GM23338 (cell line): Measurements from ENCODE around the gene FBN3. TPM values are rescaled to one million over a fixed set of nuclear protein-coding genes. Genes with fewer than 3 reads are reported as not detected.

ENCODE experiments used
- ATAC-seq: fragments of 200-7000 bp; cut with Tn5 transposase; 3 replicates; pipeline ENCODE4 v1.9.1; 2020
- DNase-seq: peaks from one replicate; pipeline ENCODE4 v3.0.0-alpha.2; 2015; ENCODE audit warnings: low spot score
- H2AFZ ChIP-seq: fragments of 200-600 bp; sonication (generic); 2 replicates; pipeline ENCODE4 v1.8.0; 2016; ENCODE audit warnings: antibody characterized with exemption, mild to moderate bottlenecking, moderate library complexity
- H3F3A ChIP-seq: fragments of 200-600 bp; sonication (generic); replicated peaks from 2 replicates; pipeline ENCODE4 v1.8.0; 2017; ENCODE audit warnings: antibody characterized with exemption, mixed run types, low read depth
- H3K27ac ChIP-seq: fragments of 200-600 bp; sonication (generic); 2 replicates; pipeline ENCODE4 v1.6.1; 2016; ENCODE audit warnings: low read depth
- H3K27me3 ChIP-seq: fragments of 200-600 bp; sonication (generic); 2 replicates; pipeline ENCODE4 v1.8.0; 2016; ENCODE audit warnings: mild to moderate bottlenecking, mixed run types, moderate library complexity; ENCODE audit not compliant: insufficient read depth
- H3K36me3 ChIP-seq: fragments of 200-600 bp; sonication (generic); 2 replicates; pipeline ENCODE4 v1.8.0; 2016; ENCODE audit warnings: mild to moderate bottlenecking; ENCODE audit not compliant: insufficient read depth
- H3K4me1 ChIP-seq: fragments of 200-600 bp; sonication (generic); 2 replicates; pipeline ENCODE4 v1.8.0; 2016; ENCODE audit warnings: mild to moderate bottlenecking, moderate library complexity; ENCODE audit not compliant: insufficient read depth
- H3K4me2 ChIP-seq: fragments of 200-600 bp; sonication (generic); 2 replicates; pipeline ENCODE4 v1.7.1; 2017; ENCODE audit warnings: mixed run types
- H3K4me3 ChIP-seq: fragments of 200-600 bp; sonication (generic); 2 replicates; pipeline ENCODE4 v1.6.1; 2016; ENCODE audit warnings: mixed run types
- H3K79me2 ChIP-seq: fragments of 200-600 bp; sonication (generic); replicated peaks from 2 replicates; pipeline ENCODE4 v1.8.0; 2017; ENCODE audit warnings: mild to moderate bottlenecking; ENCODE audit not compliant: insufficient read depth
- H3K9me2 ChIP-seq: fragments of 200-600 bp; sonication (generic); 2 replicates; pipeline ENCODE4 v1.8.0; 2017; ENCODE audit not compliant: insufficient read depth
- H4K20me1 ChIP-seq: fragments of 200-600 bp; sonication (generic); replicated peaks from 2 replicates; pipeline ENCODE4 v1.8.0; 2017; ENCODE audit warnings: mild to moderate bottlenecking; ENCODE audit not compliant: insufficient read depth
- H3K27ac Mint-ChIP-seq: 2 replicates; pipeline ENCODE4 v1.8.0; 2020; ENCODE audit warnings: inconsistent platforms, mild to moderate bottlenecking, moderate library complexity, mixed read lengths
- H3K27me3 Mint-ChIP-seq: 3 replicates; pipeline ENCODE4 v1.8.0; 2022; ENCODE audit warnings: low read depth, mild to moderate bottlenecking, moderate library complexity, mixed read lengths, inconsistent platforms; ENCODE audit not compliant: insufficient read depth, poor library complexity
- H3K36me3 Mint-ChIP-seq: 3 replicates; pipeline ENCODE4 v1.8.0; 2021; ENCODE audit warnings: low read depth, mild to moderate bottlenecking, inconsistent platforms, moderate library complexity, mixed read lengths
- H3K4me1 Mint-ChIP-seq: 3 replicates; pipeline ENCODE4 v1.8.0; 2020; ENCODE audit warnings: mild to moderate bottlenecking, inconsistent platforms, mixed read lengths
- H3K4me3 Mint-ChIP-seq: 3 replicates; pipeline ENCODE4 v1.8.0; 2021; ENCODE audit warnings: moderate library complexity, mild to moderate bottlenecking, inconsistent platforms, mixed read lengths
- H3K9me3 Mint-ChIP-seq: 3 replicates; pipeline ENCODE4 v1.8.0; 2020; ENCODE audit warnings: moderate library complexity, mild to moderate bottlenecking, inconsistent platforms, mixed read lengths
- CREB1 ChIP-seq: fragments of 250-450 bp; sonication (Bioruptor Pico); IDR thresholded peaks from 2 replicates; pipeline ENCODE4 v1.5.0; 2020; ENCODE audit warnings: low read depth, mild to moderate bottlenecking, moderate library complexity
- EZH2 ChIP-seq: fragments of 200-600 bp; sonication (generic); IDR thresholded peaks from one replicate; pipeline ENCODE4 v1.8.0; 2017; ENCODE audit warnings: antibody characterized with exemption, mild to moderate bottlenecking, low read depth; ENCODE audit not compliant: unreplicated experiment
- JUNB ChIP-seq: IDR thresholded peaks from one replicate; pipeline ENCODE4 v1.6.1; 2016; ENCODE audit warnings: antibody characterized with exemption; ENCODE audit not compliant: unreplicated experiment
- NANOG ChIP-seq: IDR thresholded peaks from 2 replicates; pipeline ENCODE4 v1.6.1; 2016; ENCODE audit warnings: antibody characterized with exemption, borderline replicate concordance
- POLR2AphosphoS5 ChIP-seq: IDR thresholded peaks from 2 replicates; pipeline ENCODE4 v1.6.1; 2016; ENCODE audit warnings: antibody characterized with exemption, low read depth
- ZNF114 ChIP-seq: fragments of 250-450 bp; sonication (Bioruptor Pico); IDR thresholded peaks from 2 replicates; pipeline ENCODE4 v1.5.0; 2020; ENCODE audit warnings: mild to moderate bottlenecking, moderate library complexity
- polyA plus RNA-seq: library from polyadenylated mRNA; unstranded; fragments of >200 nt; fragmentation: Nextera tagmentation; extraction: Ambion mirVana; gene quantifications from 2 replicates; pipeline ENCODE4 v1.2.1, GENCODE V29; 2016
- total RNA-seq: library from RNA; depleted of rRNA; stranded (reverse); fragments of >200 nt; shearing (Covaris generic); gene quantifications from 2 replicates; pipeline ENCODE4 v1.2.3, GENCODE V29; 2014
- TF ChIP-seq, protein P1 (sequence below): fragments of 250-450 bp; sonication (Bioruptor Pico); IDR thresholded peaks from 2 replicates; pipeline ENCODE4 v1.5.0; 2020; ENCODE audit warnings: mild to moderate bottlenecking, moderate library complexity
- TF ChIP-seq, protein P2 (sequence below), 2 experiments: fragments of 200-600 bp in 1 of 2; sonication (generic) in 1 of 2; conservative IDR thresholded peaks; 2 replicates each; pipeline versions ENCODE4 v1.5.1 to v1.6.1; 2016 to 2017; ENCODE audit warnings: antibody characterized with exemption in 2 of 2, low read depth in 2 of 2, mild to moderate bottlenecking in 2 of 2, moderate library complexity in 1 of 2

Gene FBN3
- total and polyA plus RNA-seq, 2 experiments from 2014 or later = 8.5 to 54.5 TPM

DNA sequence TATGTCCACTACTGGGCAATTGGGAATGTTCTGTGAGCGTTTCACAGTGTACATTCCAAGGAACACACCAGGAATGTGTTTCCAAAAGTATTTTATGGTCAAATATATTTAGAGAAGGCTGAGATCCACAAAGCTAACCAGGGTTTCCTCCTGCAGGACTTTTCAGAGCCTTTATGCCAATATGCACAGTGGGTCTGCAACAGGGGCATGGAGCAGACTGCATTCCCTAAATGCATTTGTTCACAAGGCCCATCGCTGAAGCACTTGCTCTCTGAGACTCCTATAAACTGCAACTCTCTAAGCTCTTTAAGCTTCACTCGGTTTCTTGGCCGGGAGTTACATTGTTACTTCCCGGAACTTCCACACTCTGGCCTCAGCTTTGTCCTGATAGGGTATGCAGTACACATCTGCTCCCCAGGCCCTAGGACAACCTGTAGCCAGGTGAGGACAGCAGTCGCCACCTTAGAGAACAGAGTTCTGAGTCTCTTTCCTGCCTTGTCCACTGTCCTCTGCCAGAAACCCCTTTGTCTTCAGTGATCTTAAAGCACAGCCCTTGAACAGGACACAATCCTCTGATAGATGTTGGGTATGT is 33.5 kb downstream of the FBN3 start (continued):
- TF ChIP-seq, protein P1, sequence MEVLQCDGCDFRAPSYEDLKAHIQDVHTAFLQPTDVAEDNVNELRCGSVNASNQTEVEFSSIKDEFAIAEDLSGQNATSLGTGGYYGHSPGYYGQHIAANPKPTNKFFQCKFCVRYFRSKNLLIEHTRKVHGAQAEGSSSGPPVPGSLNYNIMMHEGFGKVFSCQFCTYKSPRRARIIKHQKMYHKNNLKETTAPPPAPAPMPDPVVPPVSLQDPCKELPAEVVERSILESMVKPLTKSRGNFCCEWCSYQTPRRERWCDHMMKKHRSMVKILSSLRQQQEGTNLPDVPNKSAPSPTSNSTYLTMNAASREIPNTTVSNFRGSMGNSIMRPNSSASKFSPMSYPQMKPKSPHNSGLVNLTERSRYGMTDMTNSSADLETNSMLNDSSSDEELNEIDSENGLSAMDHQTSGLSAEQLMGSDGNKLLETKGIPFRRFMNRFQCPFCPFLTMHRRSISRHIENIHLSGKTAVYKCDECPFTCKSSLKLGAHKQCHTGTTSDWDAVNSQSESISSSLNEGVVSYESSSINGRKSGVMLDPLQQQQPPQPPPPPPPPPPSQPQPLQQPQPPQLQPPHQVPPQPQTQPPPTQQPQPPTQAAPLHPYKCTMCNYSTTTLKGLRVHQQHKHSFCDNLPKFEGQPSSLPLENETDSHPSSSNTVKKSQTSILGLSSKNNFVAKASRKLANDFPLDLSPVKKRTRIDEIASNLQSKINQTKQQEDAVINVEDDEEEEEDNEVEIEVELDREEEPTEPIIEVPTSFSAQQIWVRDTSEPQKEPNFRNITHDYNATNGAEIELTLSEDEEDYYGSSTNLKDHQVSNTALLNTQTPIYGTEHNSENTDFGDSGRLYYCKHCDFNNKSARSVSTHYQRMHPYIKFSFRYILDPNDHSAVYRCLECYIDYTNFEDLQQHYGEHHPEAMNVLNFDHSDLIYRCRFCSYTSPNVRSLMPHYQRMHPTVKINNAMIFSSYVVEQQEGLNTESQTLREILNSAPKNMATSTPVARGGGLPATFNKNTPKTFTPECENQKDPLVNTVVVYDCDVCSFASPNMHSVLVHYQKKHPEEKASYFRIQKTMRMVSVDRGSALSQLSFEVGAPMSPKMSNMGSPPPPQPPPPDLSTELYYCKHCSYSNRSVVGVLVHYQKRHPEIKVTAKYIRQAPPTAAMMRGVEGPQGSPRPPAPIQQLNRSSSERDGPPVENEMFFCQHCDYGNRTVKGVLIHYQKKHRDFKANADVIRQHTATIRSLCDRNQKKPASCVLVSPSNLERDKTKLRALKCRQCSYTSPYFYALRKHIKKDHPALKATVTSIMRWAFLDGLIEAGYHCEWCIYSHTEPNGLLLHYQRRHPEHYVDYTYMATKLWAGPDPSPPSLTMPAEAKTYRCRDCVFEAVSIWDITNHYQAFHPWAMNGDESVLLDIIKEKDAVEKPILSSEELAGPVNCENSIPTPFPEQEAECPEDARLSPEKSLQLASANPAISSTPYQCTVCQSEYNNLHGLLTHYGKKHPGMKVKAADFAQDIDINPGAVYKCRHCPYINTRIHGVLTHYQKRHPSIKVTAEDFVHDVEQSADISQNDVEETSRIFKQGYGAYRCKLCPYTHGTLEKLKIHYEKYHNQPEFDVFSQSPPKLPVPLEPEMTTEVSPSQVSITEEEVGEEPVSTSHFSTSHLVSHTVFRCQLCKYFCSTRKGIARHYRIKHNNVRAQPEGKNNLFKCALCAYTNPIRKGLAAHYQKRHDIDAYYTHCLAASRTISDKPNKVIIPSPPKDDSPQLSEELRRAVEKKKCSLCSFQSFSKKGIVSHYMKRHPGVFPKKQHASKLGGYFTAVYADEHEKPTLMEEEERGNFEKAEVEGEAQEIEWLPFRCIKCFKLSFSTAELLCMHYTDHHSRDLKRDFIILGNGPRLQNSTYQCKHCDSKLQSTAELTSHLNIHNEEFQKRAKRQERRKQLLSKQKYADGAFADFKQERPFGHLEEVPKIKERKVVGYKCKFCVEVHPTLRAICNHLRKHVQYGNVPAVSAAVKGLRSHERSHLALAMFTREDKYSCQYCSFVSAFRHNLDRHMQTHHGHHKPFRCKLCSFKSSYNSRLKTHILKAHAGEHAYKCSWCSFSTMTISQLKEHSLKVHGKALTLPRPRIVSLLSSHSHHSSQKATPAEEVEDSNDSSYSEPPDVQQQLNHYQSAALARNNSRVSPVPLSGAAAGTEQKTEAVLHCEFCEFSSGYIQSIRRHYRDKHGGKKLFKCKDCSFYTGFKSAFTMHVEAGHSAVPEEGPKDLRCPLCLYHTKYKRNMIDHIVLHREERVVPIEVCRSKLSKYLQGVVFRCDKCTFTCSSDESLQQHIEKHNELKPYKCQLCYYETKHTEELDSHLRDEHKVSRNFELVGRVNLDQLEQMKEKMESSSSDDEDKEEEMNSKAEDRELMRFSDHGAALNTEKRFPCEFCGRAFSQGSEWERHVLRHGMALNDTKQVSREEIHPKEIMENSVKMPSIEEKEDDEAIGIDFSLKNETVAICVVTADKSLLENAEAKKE (CRISPR knock-in tag) = no peak
- no peak for TF ChIP-seq EZH2
- TF ChIP-seq NANOG = no peak
- no peak for TF ChIP-seq JUNB
- TF ChIP-seq POLR2AphosphoS5 = no peak
- TF ChIP-seq, protein P2, sequence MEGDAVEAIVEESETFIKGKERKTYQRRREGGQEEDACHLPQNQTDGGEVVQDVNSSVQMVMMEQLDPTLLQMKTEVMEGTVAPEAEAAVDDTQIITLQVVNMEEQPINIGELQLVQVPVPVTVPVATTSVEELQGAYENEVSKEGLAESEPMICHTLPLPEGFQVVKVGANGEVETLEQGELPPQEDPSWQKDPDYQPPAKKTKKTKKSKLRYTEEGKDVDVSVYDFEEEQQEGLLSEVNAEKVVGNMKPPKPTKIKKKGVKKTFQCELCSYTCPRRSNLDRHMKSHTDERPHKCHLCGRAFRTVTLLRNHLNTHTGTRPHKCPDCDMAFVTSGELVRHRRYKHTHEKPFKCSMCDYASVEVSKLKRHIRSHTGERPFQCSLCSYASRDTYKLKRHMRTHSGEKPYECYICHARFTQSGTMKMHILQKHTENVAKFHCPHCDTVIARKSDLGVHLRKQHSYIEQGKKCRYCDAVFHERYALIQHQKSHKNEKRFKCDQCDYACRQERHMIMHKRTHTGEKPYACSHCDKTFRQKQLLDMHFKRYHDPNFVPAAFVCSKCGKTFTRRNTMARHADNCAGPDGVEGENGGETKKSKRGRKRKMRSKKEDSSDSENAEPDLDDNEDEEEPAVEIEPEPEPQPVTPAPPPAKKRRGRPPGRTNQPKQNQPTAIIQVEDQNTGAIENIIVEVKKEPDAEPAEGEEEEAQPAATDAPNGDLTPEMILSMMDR (conservative IDR thresholded peaks at IDR 0.05; ENCODE audit: low read depth in 2 of 2) = no peak
- TF ChIP-seq CREB1 (CRISPR knock-in tag) = no peak

DNA sequence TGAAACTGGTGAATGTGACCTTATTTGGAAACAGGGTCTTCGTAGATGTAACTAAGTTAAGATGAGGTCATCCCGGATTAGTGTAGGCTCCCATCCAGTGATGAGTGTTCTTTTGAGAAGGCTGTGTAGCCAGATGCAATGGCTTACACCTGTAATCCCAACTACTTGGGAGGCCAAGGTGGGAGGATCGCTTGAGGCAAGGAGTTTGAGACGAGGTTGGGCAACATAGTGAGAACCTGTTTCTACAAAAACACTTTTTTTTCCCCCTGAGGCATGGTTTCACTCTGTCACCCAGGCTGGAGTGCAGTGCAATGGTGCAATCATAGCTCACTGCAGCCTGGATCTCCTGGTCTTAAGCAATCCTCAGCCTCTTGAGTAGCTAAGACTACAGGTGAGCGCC is 36.4 kb downstream of the FBN3 start:
- no peak overlapping the region for H3K4me3 Mint-ChIP-seq

More for the DNA sequence above, 36.4 kb downstream of the FBN3 start:
- Histone ChIP-seq H3K4me3 (no peak overlapping the region), H3K36me3 (0 out of 2 replicates have a peak, but pooled peaks cover 6% of the 10 kb centered on the region), H3K79me2 (no peaks in the 10 kb centered on the region), H3K9me2 (no peaks in the 10 kb centered on the region), H3K27ac (peak overlapping the region; percentile 33), H2AFZ (no peak overlapping the region), H3F3A (0 out of 2 replicates have a peak, but pooled peaks cover 6% of the 10 kb centered on the region), H3K4me2 (no peak overlapping the region), H3K4me1 (no peaks in the 10 kb centered on the region), H3K27me3 (no peaks in the 10 kb centered on the region), H4K20me1 (no peaks in the 10 kb centered on the region)
- Mint-ChIP-seq H3K9me3 (no peaks in the 10 kb centered on the region), H3K4me1 (no peaks in the 10 kb centered on the region), H3K27me3 (peaks cover 5% of the 10 kb centered on the region), H3K27ac (peak overlapping the region; percentile 67; the same call in 1 of the 2 replicates), H3K36me3 (peaks cover 57% of the 10 kb centered on the region)
- ATAC-seq (peak; percentile 52), DNase-seq (peak; percentile 21)
- no peak for TF ChIP-seq ZNF114 (CRISPR knock-in tag)
